HepG2 (cell line): Measurements from ENCODE around the gene GRIN2D. TPM values are rescaled to one million over a fixed set of nuclear protein-coding genes. Genes with fewer than 3 reads are reported as not detected.
A peak's percentile ranks its signal among the peaks of the same experiment; 100 is the strongest.

Source experiments
- BORCS8-MEF2B ChIP-seq: sonication (generic); formaldehyde crosslinking; IDR thresholded peaks from 2 replicates; pipeline ENCODE4 v1.8.0; 2022; ENCODE audit warnings: mild to moderate bottlenecking, missing genetic modification reagents
- DMAP1 ChIP-seq: IDR thresholded peaks from 2 replicates; pipeline ENCODE4 v1.6.1; 2016
- GPN1 ChIP-seq: sonication (generic); formaldehyde crosslinking; IDR thresholded peaks from 2 replicates; pipeline ENCODE4 v1.5.1; 2020; ENCODE audit warnings: missing genetic modification reagents, borderline replicate concordance
- KLF12 ChIP-seq: sonication (generic); formaldehyde crosslinking; IDR thresholded peaks from 2 replicates; pipeline ENCODE4 v1.4.0; 2020; ENCODE audit warnings: missing genetic modification reagents, borderline replicate concordance
- NFIC ChIP-seq: IDR thresholded peaks from 2 replicates; pipeline ENCODE4 v1.6.1; 2012; ENCODE audit warnings: mild to moderate bottlenecking, low read length, inconsistent platforms
- NPAS2 ChIP-seq: sonication (generic); formaldehyde crosslinking; IDR thresholded peaks from 2 replicates; pipeline ENCODE4 v1.8.0; 2022; ENCODE audit warnings: mild to moderate bottlenecking, missing genetic modification reagents, borderline replicate concordance
- PAX8 ChIP-seq: sonication (generic); formaldehyde crosslinking; IDR thresholded peaks from 2 replicates; pipeline ENCODE4 v1.8.0; 2022; ENCODE audit warnings: mild to moderate bottlenecking, missing genetic modification reagents, borderline replicate concordance
- SALL1 ChIP-seq: sonication (generic); formaldehyde crosslinking; IDR thresholded peaks from 2 replicates; pipeline ENCODE4 v1.8.0; 2022; ENCODE audit warnings: mild to moderate bottlenecking, missing genetic modification reagents
- YEATS4 ChIP-seq: sonication (generic); formaldehyde crosslinking; IDR thresholded peaks from 2 replicates; pipeline ENCODE4 v1.4.0; 2020; ENCODE audit warnings: missing genetic modification reagents, borderline replicate concordance
- ZBTB1 ChIP-seq: sonication (generic); formaldehyde crosslinking; IDR thresholded peaks from 2 replicates; pipeline ENCODE4 v1.4.0; 2020; ENCODE audit warnings: missing genetic modification reagents, borderline replicate concordance
- ZNF282 ChIP-seq: fragments of 450-650 bp; IDR thresholded peaks from 2 replicates; pipeline ENCODE4 v1.6.1; 2018; ENCODE audit not compliant: partially characterized antibody
- ZNF570 ChIP-seq: sonication (generic); formaldehyde crosslinking; IDR thresholded peaks from 2 replicates; pipeline ENCODE4 v1.4.0; 2020; ENCODE audit warnings: mild to moderate bottlenecking, missing genetic modification reagents, borderline replicate concordance
- ZSCAN22 ChIP-seq: sonication (generic); formaldehyde crosslinking; IDR thresholded peaks from 2 replicates; pipeline ENCODE4 v1.4.0; 2020; ENCODE audit warnings: mild to moderate bottlenecking, missing genetic modification reagents
- ZSCAN5A ChIP-seq: sonication (generic); formaldehyde crosslinking; IDR thresholded peaks from 2 replicates; pipeline ENCODE4 v1.8.0; 2022; ENCODE audit warnings: mild to moderate bottlenecking, missing genetic modification reagents, borderline replicate concordance
- polyA plus RNA-seq, 8 experiments: library from polyadenylated mRNA; depleted of rRNA in 3 of 8; stranded (reverse) in 7 of 8; unstranded in 1 of 8; fragments of >200 nt; fragmentation: Illumina TruSeq in 4 of 8; extraction: Trizol in 4 of 8; gene quantifications; 2 replicates each; pipeline versions ENCODE4 v1.2.1 to v1.2.3, GENCODE V29; 2011 to 2016; ENCODE audit warnings: low read depth in 4 of 8, missing spikeins in 1 of 8, mixed read lengths in 1 of 8; ENCODE audit not compliant: insufficient read depth in 1 of 8
- total RNA-seq, 5 experiments: library from RNA; depleted of rRNA; stranded (reverse); fragments of >200 nt; fragmentation: Illumina TruSeq; extraction: Trizol; gene quantifications; 2 replicates each; pipeline ENCODE4 v1.2.3, GENCODE V29; 2016; ENCODE audit warnings: low read depth in 1 of 5
- TF ChIP-seq, protein P1 (sequence below): sonication (generic); formaldehyde crosslinking; IDR thresholded peaks from 2 replicates; pipeline ENCODE4 v1.4.0; 2020; ENCODE audit warnings: mild to moderate bottlenecking, missing genetic modification reagents
- TF ChIP-seq, protein P2 (sequence below): sonication (generic); formaldehyde crosslinking; IDR thresholded peaks from 2 replicates; pipeline ENCODE4 v1.4.0; 2020; ENCODE audit warnings: missing genetic modification reagents, low read depth, mild to moderate bottlenecking, borderline replicate concordance
- TF ChIP-seq, protein P3 (sequence below): sonication (generic); formaldehyde crosslinking; IDR thresholded peaks from 2 replicates; pipeline ENCODE4 v1.4.0; 2020; ENCODE audit warnings: mild to moderate bottlenecking, missing genetic modification reagents

Gene GRIN2D
- total and polyA plus RNA-seq, 2 of the 13 experiments (the other 11 are each of a cell fraction or from before 2014, with no cell fraction given) = 0.02 to 0.13 TPM

DNA sequence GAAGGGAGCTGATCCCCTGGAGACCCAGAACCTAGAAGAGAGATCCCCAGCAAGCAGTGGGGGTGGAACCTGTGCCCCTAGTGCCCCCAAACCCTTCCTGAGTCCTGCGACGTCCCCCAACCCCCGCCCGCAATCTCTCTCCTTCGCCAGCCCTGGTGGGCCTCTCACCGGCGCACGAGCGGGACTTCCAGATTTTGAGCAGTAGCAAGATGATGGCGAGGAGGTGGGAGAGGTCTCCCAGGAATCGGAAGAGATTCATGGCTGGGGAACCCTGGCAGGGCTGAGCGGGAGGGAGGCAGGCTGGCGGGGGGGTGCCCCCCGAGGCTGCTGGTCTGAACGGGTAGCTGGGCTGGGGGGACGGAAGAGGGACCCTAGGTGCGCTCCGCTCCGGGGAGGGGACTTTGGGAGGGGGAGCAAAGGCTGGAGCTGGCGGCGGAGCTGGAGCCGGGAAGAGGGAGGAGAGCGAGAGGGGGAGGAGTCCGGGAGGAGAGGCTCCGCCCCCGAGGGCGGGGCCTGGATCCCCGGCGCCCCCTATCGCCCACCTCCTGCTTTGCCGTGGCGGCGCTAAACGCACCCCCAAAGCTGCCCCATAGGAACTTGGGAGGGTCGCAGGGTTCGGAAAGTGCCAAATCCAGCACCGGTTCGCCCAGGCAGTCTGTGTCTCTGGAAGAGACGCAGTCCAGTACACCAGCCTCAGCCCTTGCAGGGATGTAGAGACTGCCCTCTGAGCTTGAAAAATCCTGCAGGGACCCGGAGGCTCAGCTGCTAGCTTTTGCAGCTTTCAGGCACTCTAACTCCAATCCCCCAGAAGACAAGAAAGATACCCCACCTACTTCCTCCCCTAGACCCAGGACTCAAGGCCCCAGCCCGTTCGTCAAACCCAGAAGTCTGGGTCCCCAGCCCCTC, 2.1 kb upstream of the GRIN2D start, which contains the start of gene KDELR1 (continued):
- TF ChIP-seq, protein P1, sequence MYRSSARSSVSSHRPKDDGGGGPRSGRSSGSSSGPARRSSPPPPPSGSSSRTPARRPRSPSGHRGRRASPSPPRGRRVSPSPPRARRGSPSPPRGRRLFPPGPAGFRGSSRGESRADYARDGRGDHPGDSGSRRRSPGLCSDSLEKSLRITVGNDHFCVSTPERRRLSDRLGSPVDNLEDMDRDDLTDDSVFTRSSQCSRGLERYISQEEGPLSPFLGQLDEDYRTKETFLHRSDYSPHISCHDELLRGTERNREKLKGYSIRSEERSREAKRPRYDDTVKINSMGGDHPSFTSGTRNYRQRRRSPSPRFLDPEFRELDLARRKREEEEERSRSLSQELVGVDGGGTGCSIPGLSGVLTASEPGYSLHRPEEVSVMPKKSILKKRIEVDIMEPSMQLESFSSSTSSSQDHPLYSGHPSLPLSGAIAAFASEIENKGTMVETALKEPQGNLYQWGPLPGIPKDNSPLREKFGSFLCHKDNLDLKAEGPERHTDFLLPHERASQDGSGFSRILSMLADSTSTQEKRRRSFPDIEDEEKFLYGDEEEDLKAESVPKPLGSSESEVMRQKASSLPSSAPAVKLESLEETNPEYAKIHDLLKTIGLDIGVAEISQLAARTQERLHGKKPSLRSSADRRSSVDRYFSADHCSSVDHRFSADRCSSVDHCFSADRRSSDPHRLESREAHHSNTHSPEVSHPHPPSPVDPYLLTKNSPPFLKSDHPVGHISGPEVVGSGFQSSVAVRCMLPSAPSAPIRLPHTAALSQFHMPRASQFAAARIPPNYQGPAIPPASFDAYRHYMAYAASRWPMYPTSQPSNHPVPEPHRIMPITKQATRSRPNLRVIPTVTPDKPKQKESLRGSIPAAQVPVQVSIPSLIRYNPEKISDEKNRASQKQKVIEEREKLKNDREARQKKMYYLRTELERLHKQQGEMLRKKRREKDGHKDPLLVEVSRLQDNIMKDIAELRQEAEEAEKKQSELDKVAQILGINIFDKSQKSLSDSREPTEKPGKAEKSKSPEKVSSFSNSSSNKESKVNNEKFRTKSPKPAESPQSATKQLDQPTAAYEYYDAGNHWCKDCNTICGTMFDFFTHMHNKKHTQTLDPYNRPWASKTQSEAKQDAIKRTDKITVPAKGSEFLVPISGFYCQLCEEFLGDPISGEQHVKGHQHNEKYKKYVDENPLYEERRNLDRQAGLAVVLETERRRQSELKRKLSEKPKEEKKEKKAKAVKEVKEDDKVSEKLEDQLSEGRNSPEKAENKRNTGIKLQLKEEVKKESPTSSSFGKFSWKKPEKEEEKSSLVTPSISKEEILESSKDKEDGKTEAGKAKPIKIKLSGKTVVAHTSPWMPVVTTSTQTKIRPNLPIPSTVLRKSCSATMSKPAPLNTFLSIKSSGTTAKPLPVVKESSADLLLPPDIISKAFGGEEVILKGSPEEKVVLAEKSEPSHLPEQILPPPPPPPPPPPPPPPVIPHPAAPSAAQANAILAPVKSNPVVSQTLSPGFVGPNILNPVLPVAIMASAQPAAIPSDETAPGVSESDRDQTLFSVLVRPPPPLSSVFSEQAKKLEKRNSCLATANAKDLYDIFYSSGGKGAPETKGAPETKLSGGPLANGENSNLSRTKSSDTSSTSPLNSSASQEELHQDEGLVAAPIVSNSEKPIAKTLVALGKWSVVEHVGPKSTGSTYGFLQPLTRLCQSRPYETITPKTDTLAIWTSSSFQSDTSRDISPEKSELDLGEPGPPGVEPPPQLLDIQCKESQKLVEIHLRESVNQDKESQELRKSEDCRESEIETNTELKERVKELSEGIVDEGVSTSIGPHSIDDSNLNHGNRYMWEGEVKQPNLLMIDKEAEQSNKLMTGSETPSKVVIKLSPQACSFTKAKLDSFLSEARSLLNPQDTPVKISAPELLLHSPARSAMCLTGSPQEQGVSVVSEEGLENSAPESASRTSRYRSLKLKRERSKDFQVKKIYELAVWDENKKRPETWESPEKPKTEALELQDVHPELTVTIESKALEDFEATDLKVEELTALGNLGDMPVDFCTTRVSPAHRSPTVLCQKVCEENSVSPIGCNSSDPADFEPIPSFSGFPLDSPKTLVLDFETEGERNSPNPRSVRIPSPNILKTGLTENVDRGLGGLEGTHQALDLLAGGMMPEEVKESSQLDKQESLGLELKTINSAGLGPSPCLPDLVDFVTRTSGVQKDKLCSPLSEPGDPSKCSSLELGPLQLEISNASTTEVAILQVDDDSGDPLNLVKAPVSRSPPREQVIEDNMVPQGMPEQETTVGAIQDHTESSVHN = no peak
- TF ChIP-seq ZSCAN5A (CRISPR knock-in tag) (no peak), DMAP1 (CRISPR knock-in tag) (no peak), ZNF282 (no peak), ZNF570 (CRISPR knock-in tag) (no peak), NFIC (no peak), KLF12 (CRISPR knock-in tag) (no peak; the same call in 1 of the 2 replicates), ZSCAN22 (no peak), ZBTB1 (CRISPR knock-in tag) (no peak), NPAS2 (CRISPR knock-in tag) (no peak), SALL1 (CRISPR knock-in tag) (peak; percentile 26; the same call in 1 of the 2 replicates), YEATS4 (CRISPR knock-in tag) (peak; percentile 19; the same call in 1 of the 2 replicates), PAX8 (CRISPR knock-in tag) (no peak), GPN1 (CRISPR knock-in tag) (no peak), BORCS8-MEF2B (no peak)
- TF ChIP-seq, protein P2, sequence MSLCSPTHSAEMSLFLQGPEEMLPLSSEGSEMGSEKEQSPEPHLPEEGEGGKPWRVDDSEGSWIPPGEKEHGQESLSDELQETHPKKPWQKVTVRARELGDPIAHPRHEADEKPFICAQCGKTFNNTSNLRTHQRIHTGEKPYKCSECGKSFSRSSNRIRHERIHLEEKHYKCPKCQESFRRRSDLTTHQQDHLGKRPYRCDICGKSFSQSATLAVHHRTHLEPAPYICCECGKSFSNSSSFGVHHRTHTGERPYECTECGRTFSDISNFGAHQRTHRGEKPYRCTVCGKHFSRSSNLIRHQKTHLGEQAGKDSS (CRISPR knock-in tag) = no peak; the same call in 1 of the 2 replicates
- TF ChIP-seq, protein P3, sequence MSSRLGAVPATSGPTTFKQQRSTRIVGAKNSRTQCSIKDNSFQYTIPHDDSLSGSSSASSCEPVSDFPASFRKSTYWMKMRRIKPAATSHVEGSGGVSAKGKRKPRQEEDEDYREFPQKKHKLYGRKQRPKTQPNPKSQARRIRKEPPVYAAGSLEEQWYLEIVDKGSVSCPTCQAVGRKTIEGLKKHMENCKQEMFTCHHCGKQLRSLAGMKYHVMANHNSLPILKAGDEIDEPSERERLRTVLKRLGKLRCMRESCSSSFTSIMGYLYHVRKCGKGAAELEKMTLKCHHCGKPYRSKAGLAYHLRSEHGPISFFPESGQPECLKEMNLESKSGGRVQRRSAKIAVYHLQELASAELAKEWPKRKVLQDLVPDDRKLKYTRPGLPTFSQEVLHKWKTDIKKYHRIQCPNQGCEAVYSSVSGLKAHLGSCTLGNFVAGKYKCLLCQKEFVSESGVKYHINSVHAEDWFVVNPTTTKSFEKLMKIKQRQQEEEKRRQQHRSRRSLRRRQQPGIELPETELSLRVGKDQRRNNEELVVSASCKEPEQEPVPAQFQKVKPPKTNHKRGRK = no peak
